Central memory CD8-positive, alpha-beta T cell (primary cell): Measurements from ENCODE around the gene HOXB3.
A peak's percentile ranks its signal among the peaks of the same experiment; 100 is the strongest.

ENCODE experiments used
- ATAC-seq: fragments of 150-1000 bp; cut with Tn5 transposase; replicated peaks from 2 replicates; pipeline ENCODE4 v1.10.0; 2022; ENCODE audit warnings: mild to moderate bottlenecking, moderate FRiP score, moderate number of reproducible peaks; ENCODE audit not compliant: poor library complexity, severe bottlenecking; ENCODE audit errors: extremely low read depth
- DNase-seq, 2 donors: peaks; one replicate each; pipeline ENCODE4 v3.0.0; 2021; ENCODE audit warnings: low spot score in 2 of 2
- H3K27ac Mint-ChIP-seq: one replicate; pipeline ENCODE4 v1.8.0; 2022; ENCODE audit warnings: low read depth, mild to moderate bottlenecking, moderate library complexity, mixed read lengths
- H3K27me3 Mint-ChIP-seq: one replicate; pipeline ENCODE4 v1.8.0; 2022; ENCODE audit warnings: mixed read lengths
- H3K36me3 Mint-ChIP-seq: one replicate; pipeline ENCODE4 v1.8.0; 2022; ENCODE audit warnings: mild to moderate bottlenecking, moderate library complexity, mixed read lengths; ENCODE audit not compliant: insufficient read depth
- H3K4me1 Mint-ChIP-seq: one replicate; pipeline ENCODE4 v1.8.0; 2022; ENCODE audit warnings: mixed read lengths
- H3K4me3 Mint-ChIP-seq: one replicate; pipeline ENCODE4 v1.8.0; 2022; ENCODE audit warnings: mild to moderate bottlenecking, moderate library complexity, mixed read lengths
- H3K9me3 Mint-ChIP-seq: one replicate; pipeline ENCODE4 v1.8.0; 2022; ENCODE audit warnings: mixed read lengths

HOXB3 gene

DNA sequence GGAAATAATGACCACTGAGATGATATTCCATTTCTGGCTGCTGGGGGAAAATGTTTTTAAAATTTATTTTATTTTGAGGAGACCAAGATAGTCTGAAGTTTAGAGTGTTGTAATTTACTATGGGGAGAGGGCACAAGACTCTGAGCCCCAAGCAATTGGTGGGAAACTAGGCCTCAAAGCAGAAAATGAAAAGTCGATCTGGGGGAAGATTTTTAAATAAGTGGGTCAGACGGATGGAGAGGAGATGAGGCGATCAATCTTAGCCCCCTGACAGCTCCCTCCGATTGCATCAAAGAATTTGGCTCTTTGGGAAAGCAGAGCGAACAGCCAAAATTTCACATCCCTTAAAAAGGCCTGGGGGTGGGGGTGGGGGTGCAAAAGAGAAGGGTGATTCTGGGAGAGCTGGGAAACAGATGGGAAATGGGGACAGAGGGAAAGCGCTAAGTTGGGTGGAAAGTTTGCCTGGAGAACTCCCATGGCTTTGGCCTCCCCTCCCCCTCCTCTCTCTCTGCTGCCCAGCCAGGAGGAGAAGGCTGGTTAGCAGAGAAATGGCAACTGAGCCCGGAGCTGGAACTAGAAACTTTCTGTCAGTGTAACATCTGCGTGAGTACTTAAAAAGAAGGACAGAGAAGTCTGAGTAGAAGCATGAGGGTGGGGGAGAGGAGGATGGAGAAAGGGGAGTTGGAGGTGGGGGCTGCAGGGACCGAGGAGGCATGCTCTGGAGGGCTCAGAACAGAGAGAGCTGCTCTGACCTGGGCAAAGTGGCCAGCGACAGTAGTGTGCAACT is 43.7 kb downstream of the HOXB3 start:
- Mint-ChIP-seq H3K27ac (no peak overlapping the region), H3K27me3 (peaks cover 40% of the 10 kb centered on the region), H3K36me3 (peaks cover 16% of the 10 kb centered on the region), H3K4me3 (no peak overlapping the region), H3K4me1 (peaks cover 23% of the 10 kb centered on the region), H3K9me3 (no peaks in the 10 kb centered on the region)
- no peak for ATAC-seq
- DNase-seq = no peak

DNA sequence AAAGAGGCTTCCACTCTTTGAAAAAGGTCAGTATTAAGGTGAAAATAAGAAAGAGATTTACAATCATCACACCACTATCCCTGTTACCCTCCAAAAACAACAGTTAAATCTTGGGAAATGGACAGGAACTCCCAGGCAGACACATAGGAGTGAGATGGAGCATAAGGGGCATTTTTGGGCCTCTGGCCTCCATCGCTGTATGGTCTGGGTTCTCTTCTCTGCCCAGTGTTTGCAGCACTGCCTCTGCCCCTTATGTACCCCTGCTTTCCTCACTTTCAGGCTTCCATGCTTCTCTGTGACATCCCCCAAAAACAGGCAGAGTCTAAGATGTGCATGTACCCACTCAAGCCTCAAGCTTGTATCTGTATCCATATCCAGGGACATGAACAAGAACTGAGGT is 44.5 kb downstream of the HOXB3 start:
- Mint-ChIP-seq H3K4me3 (peak overlapping the region; percentile 91), H3K9me3 (no peaks in the 10 kb centered on the region), H3K36me3 (peaks cover 16% of the 10 kb centered on the region), H3K27me3 (peaks cover 48% of the 10 kb centered on the region), H3K4me1 (peaks cover 28% of the 10 kb centered on the region), H3K27ac (no peak overlapping the region)
- no peak for DNase-seq
- ATAC-seq = no peak

DNA sequence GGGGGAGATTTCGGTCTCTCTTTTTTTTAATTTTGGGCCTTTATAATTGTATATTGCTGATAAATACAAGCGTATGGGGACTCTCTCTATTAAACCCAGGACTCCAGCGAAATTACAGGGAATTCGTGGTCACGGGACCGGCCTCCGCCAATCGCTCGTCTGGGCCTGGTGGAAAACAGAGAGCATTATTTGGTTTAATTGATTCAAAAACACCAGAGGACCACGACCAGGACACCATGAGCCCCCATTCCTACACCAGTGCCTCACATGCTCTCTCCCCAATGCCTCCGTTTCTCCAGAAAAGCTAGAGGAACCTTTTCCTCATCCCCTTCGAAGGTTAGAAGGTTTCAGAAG is 45.0 kb downstream of the HOXB3 start, which contains the start of gene HOXB2:
Gene HOXB2, minus strand, starts transcription at position 88 of the 354 bp plus-strand sequence. CDS start 198 bp downstream, outside the sequence.
- Mint-ChIP-seq H3K27ac (peak within 1 kb of the TSS; percentile 87), H3K9me3 (no peaks in the 10 kb centered on the region), H3K4me1 (peaks cover 28% of the 10 kb centered on the region), H3K36me3 (peaks cover 16% of the 10 kb centered on the region), H3K27me3 (peaks cover 48% of the 10 kb centered on the region), H3K4me3 (peak within 1 kb of the TSS; percentile 91)
- ATAC-seq (no peak), DNase-seq (no peak)

DNA sequence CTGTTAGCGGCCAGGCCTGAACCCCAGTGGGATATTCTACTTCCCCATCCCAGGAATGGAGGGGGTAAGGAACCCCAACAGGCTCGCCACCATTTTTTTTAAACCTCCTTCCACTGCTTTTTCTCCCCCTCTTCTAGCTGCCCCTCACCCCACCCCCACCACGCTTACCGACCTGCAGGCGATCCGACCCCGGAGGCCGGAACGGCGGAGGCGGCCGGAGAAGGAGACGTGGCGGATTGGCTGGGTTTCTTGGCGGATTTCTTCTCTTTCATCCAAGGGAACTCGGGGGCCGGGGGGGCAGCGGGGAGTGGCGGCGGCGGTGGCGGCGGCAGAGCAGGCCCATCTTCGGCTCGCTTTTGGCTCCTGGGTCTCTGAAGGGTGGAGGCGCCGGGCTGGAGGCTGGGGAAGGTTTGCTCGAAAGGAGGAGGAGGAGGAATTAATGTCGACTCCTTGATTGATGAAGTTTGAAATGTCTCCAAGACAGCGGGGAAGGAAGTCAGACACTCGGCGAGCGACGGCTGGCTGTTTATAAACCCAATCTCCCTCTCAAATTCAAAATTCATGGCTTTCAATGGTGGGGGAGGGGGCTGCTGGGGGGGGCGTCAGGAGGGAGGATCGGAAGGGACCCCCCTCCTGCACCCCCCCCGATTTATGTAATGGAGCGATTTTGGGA is 45.6 kb downstream of the HOXB3 start:
- Mint-ChIP-seq H3K4me1 (peaks cover 28% of the 10 kb centered on the region), H3K4me3 (peak overlapping the region; percentile 91), H3K27ac (peak overlapping the region; percentile 87), H3K27me3 (peaks cover 53% of the 10 kb centered on the region), H3K9me3 (no peaks in the 10 kb centered on the region), H3K36me3 (peaks cover 16% of the 10 kb centered on the region)
- DNase-seq (no peak), ATAC-seq (no peak)

DNA sequence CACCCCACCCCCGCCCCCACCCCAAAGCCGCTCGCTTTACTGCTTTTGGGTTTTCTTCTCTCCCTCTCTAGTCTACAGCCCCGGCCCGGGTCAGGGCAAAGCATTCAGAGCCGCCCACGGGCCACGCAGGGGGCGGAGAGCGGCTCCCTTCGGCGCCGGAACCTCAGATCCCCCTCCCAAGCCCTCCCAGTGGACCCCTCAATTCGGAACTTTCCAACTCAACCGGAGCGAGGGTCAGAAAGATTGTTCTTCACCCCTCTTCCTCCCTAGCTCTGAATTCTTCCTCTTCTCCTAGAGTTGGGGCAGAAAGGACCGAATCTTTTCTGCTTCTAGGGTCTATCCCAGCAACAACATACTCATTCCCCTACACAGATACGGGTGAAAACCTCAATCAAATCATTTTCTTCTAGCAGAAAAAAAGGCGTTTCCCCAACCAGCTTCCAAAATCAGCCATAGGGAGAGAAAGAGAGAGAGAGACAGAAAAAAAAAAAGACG is 46.1 kb downstream of the HOXB3 start:
- Mint-ChIP-seq H3K36me3 (peaks cover 16% of the 10 kb centered on the region), H3K4me1 (peaks cover 28% of the 10 kb centered on the region), H3K9me3 (no peaks in the 10 kb centered on the region), H3K4me3 (peak overlapping the region; percentile 91), H3K27ac (peak overlapping the region; percentile 87), H3K27me3 (peaks cover 55% of the 10 kb centered on the region)
- DNase-seq (no peak), ATAC-seq (peak; percentile 44)

DNA sequence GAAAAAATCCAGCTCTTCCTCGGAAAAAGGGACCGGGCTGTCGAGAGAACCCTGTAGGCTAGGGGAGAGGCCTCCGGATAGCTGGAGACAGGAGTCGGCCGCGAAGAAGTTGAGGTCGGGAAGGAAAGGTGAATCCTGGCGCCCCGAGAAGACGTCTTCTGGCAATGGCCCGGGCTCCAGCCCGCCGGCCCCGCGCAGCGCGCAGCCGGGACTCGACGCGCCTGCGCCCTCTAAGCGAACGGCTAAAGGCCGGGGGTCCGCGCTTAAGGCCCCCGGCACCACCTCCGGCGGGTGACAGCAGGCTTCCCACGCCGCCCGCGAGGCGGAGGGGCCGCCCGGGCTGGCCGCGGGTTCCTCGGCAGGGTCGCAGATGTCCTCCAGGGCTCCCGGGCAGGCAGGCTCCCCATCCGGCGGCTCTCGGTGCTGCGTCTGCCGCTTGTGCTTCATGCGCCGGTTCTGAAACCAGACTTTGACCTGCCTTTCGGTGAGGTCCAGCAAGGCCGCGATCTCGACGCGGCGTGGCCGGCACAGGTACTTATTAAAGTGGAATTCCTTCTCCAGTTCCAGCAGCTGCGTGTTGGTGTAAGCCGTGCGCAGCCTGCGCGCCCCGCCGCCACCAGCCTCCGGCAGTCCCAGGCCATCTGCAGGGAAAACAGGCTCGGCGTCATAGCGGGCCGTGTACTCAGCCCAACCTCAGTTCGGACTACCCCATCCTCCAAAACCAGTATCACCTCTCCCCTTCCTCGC is 46.8 kb downstream of the HOXB3 start:
- peak; percentile 49 for ATAC-seq
- DNase-seq = peak; percentile 27 to 43
- Mint-ChIP-seq H3K27me3 (peaks cover 55% of the 10 kb centered on the region), H3K27ac (peak overlapping the region; percentile 98), H3K9me3 (no peaks in the 10 kb centered on the region), H3K4me1 (peaks cover 28% of the 10 kb centered on the region), H3K4me3 (peak overlapping the region; percentile 91), H3K36me3 (peaks cover 16% of the 10 kb centered on the region)

DNA sequence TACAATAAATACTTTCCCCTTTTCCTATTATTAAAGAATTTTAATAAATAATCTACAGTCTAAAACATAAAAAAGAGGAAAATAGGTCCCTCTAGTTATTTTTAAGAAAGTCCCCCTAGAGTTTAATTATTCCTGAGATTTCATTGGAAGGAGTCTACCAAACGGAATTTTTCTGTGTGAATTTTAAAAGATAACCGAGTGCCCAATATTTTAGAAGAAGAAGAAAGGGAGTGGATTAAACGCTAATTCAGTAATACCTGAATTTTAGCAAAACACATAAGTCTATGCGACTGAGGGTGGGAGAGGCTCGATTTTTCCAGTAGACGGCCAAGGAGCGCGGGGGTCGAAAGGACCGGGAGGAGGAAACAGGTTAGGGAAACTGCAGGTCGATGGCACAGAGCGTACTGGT is 47.3 kb downstream of the HOXB3 start:
- Mint-ChIP-seq H3K4me1 (peaks cover 28% of the 10 kb centered on the region), H3K27ac (peak overlapping the region; percentile 98), H3K27me3 (peaks cover 55% of the 10 kb centered on the region), H3K36me3 (peaks cover 16% of the 10 kb centered on the region), H3K4me3 (peak overlapping the region; percentile 91), H3K9me3 (no peaks in the 10 kb centered on the region)
- DNase-seq (no peak), ATAC-seq (no peak)

DNA sequence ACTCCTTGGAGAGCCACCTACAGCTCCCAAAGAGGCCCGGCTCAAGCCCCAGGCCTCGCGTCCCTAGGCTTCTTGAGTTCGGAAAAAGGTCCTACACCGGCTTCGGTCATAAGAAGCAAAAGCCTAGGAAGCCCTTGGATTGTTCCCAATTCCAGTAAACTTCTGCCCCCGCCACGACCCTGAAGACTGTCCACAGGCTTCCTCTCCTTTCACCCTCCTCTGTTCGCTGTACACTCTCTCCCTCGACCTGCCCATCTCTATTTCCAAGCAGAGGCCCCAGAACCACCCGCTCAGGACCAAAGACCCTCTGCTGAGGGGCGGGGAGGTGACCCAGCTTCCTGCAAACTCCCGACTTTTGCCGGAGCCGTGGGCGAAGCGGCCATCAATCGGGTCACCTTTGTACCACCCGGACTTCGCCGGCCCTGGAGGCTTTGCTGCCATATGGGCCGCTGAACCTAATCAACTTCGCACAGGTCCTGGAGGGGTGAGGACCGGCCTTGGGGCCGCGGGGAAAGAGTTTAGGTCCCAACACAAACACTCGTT is 47.9 kb downstream of the HOXB3 start:
- H3K27me3 Mint-ChIP-seq = peaks cover 57% of the 10 kb centered on the region
- DNase-seq = no peak
- peak overlapping the region; percentile 91 for H3K4me3 Mint-ChIP-seq
- peak overlapping the region; percentile 98 for H3K27ac Mint-ChIP-seq
- H3K36me3 Mint-ChIP-seq = peaks cover 16% of the 10 kb centered on the region
- H3K4me1 Mint-ChIP-seq = peaks cover 28% of the 10 kb centered on the region
- no peak for ATAC-seq
- H3K9me3 Mint-ChIP-seq = no peaks in the 10 kb centered on the region

DNA sequence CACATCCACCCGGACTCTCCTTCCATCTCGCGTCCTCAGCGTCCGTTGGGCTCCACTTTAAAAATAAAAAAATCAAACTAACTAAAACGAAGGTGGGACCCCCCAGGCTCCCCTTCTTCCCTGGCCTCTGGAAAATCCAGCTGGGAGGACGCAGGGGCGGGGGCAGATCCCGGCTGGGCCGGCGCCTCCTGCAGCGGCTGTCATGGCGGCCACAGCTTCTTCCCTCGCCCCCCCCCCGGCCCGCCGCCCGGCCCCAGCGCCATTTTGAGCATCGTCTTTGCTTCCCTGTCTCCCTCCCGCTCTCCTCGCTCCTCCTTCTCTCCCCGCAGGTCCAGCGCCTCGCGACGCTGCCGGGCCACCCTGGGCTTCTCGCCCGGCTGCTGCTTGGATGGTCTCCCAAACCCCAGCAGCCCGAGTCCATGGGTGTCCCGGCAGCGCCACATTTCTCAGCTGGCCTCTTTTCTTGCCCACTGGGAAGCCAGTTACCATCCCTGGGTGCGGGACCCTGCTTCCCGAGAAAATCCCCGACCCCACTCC is 48.4 kb downstream of the HOXB3 start:
- Mint-ChIP-seq H3K4me1 (peaks cover 28% of the 10 kb centered on the region), H3K27ac (peak overlapping the region; percentile 98), H3K9me3 (no peaks in the 10 kb centered on the region), H3K4me3 (peak overlapping the region; percentile 91), H3K27me3 (peaks cover 62% of the 10 kb centered on the region), H3K36me3 (peaks cover 16% of the 10 kb centered on the region)
- ATAC-seq (no peak), DNase-seq (peak in 1 of 2 donors; percentile 25)

DNA sequence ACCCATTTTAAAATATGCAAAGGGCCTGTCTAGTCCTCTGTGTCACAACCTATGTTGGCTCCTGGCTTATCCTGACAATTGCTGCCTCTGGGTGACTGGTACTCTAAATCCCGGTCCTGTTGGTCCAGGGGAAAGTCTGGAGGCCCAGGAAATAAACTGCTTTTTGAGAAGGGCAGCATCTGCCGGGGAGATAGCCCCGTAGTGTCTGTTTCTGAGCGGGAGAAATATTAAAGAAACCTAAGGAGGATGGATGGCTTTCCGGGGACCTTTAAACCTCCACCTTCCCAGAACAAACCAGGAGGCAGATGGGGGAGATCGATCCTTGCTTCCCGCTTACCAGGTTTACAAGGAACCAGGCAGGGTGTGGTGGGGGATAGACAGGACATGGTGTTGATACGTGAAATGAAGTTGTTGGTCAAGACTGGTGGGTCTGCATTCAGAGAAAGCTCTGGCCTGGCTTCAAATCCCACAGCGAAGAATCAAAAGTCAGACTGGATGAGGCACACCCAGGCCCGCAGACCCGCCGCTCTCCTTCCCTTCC is 48.9 kb downstream of the HOXB3 start:
- no peaks in the 10 kb centered on the region for H3K9me3 Mint-ChIP-seq
- H3K27ac Mint-ChIP-seq = peak overlapping the region; percentile 98
- ATAC-seq (no peak), DNase-seq (no peak)
- peaks cover 15% of the 10 kb centered on the region for H3K36me3 Mint-ChIP-seq
- H3K4me1 Mint-ChIP-seq = peaks cover 28% of the 10 kb centered on the region
- peak overlapping the region; percentile 91 for H3K4me3 Mint-ChIP-seq
- peaks cover 61% of the 10 kb centered on the region for H3K27me3 Mint-ChIP-seq

DNA sequence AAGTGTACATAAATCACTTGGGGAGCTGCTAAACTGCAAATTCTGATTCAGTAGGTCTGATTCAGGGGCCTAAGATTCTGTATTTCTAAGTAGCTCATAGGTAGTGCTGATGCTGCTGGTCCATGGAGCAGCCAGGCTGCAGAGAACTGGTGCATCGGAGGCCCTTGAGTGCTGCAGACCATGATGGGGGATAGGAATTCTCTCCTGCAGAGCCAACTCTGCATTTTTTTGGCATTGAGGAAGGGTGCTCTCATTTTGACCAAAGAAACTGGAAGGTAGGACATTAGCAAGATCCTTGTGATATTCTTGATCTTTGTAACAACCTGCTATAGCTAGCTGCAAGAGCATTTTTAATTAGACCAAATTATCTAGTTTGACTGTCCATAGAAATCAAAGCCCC is 49.8 kb downstream of the HOXB3 start:
- Mint-ChIP-seq H3K9me3 (no peaks in the 10 kb centered on the region), H3K27ac (no peak overlapping the region), H3K4me3 (no peak overlapping the region), H3K36me3 (peaks cover 15% of the 10 kb centered on the region), H3K4me1 (peaks cover 28% of the 10 kb centered on the region), H3K27me3 (peaks cover 56% of the 10 kb centered on the region)
- ATAC-seq (no peak), DNase-seq (no peak)

DNA sequence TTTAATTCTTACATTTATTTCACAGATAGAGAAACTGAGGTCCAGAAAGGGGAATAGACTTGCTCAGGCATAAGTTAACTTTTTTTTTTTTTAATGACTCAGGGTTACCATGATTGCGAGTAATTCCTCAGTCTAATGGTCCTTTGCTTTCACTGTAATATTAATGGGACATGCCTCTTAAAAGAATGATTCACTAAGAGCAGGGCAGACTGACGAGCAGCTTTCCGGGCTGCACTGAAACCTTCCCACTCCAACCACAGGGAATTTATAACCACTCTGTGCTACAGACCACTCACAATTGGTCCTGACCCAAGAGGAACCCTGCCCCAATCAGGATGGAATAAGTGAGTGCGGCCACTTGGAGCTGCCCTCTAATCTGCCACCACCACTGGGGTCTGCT is 50.9 kb downstream of the HOXB3 start:
- ATAC-seq (no peak), DNase-seq (no peak)
- peaks cover 52% of the 10 kb centered on the region for H3K27me3 Mint-ChIP-seq
- H3K27ac Mint-ChIP-seq = no peak overlapping the region
- peaks cover 15% of the 10 kb centered on the region for H3K36me3 Mint-ChIP-seq
- H3K4me3 Mint-ChIP-seq = no peak overlapping the region
- H3K4me1 Mint-ChIP-seq = peaks cover 24% of the 10 kb centered on the region
- no peaks in the 10 kb centered on the region for H3K9me3 Mint-ChIP-seq
